ENCODE results near the gene MT1A. TPM values are rescaled to one million over a fixed set of nuclear protein-coding genes. Genes with fewer than 3 reads are reported as not detected.
A peak's percentile ranks its signal among the peaks of the same experiment; 100 is the strongest.

Gene MT1A
- total RNA-seq, 1 experiment from 2014 or later: 2.8 TPM

DNA sequence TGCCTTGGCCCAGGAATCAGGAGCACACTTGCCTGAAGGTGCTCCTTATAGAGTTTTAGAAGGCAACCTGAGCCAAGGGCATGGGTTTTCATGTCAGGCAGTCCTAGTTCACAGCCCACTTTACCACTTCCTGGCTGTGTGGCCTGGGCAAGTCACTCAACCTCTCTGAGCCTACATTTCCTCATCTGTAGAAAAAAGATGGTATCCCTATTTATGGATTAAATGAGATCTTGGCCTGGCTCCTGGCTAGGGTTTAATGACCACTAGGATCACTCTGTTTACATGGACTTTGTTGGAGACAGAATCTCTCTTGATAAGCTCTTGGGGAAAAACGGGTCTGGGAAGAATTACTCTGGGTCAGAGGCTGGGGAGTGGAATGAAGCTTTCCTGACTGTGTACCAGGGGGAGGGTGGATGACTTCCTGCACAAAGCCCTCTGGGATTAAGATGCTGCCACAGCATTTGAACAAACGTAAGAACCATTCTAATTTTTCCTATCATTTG lies 27.8 kb upstream of the MT1A start:
- Mint-ChIP-seq H3K4me3 (peak overlapping the region; percentile 79), H3K4me1 (peaks cover 48% of the 10 kb centered on the region), H3K36me3 (no peaks in the 10 kb centered on the region), H3K27ac (no peak overlapping the region), H3K27me3 (ENCODE audit: low read depth) (peaks cover 90% of the 10 kb centered on the region), H3K9me3 (no peaks in the 10 kb centered on the region)
- no peak for DNase-seq (ENCODE audit: low spot score)
- ChIA-PET CTCF (interaction anchor here (4.1 to 4.5 kb wide), 2 partner anchors 10 to 91 kb away, joined by 22 to 28 read pairs; no protein-coding TSS in a partner anchor), POLR2A (interaction anchor here (1.0 to 4.8 kb wide), 2 partner anchors 16 to 54 kb away, joined by 3 to 68 read pairs; partner anchors contain the start of gene MT1E)
- no peak for TF ChIP-seq ZNF121 (CRISPR knock-in tag; IDR thresholded peaks at IDR 0.05)
- TF ChIP-seq, protein P1, sequence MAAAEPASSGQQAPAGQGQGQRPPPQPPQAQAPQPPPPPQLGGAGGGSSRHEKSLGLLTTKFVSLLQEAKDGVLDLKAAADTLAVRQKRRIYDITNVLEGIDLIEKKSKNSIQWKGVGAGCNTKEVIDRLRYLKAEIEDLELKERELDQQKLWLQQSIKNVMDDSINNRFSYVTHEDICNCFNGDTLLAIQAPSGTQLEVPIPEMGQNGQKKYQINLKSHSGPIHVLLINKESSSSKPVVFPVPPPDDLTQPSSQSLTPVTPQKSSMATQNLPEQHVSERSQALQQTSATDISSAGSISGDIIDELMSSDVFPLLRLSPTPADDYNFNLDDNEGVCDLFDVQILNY (CRISPR knock-in tag; IDR thresholded peaks at IDR 0.05): no peak
- TF ChIP-seq, protein P2, sequence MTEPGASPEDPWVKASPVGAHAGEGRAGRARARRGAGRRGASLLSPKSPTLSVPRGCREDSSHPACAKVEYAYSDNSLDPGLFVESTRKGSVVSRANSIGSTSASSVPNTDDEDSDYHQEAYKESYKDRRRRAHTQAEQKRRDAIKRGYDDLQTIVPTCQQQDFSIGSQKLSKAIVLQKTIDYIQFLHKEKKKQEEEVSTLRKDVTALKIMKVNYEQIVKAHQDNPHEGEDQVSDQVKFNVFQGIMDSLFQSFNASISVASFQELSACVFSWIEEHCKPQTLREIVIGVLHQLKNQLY (CRISPR knock-in tag; IDR thresholded peaks at IDR 0.05): no peak
- no peak for ATAC-seq

DNA sequence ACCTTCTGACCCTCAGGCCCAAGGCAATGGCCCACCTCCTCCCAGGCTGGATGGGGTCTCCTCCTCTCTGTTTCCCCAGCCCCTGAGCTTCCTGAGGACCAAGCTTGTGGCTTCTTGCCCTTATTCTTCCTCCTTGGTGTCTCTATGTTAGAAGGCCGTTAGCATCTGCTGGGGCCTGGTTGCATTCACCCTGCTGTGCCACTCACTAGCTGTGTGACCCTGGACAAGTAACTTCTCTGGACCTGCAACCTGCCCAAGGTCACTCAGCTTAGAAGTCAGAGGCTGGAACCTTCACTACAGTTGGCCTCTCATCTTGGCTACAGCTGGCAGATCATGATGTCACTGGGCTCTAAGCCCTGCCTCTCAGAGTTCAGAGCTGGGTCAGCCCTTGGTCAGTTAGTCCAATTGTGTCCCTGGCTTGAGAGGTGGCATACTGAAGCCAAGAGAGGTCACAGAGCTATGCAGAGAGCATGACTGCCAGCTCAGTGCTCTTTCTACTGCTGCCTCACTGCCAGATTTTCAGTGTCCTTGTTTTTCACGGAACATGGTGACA lies 27.1 kb upstream of the MT1A start:
- TF ChIP-seq ZNF671 (CRISPR knock-in tag; IDR thresholded peaks at IDR 0.05): no peak
- no peak for TF ChIP-seq FOXP1 (CRISPR knock-in tag; IDR thresholded peaks at IDR 0.05; ENCODE audit: borderline replicate concordance)
- no peak for TF ChIP-seq CBFB (CRISPR knock-in tag; IDR thresholded peaks at IDR 0.05; ENCODE audit: low read depth)
- TF ChIP-seq ZNF232 (CRISPR knock-in tag; IDR thresholded peaks at IDR 0.05): no peak
- no peak for TF ChIP-seq SP1 (CRISPR knock-in tag; conservative IDR thresholded peaks at IDR 0.05)
- TF ChIP-seq, protein P3, sequence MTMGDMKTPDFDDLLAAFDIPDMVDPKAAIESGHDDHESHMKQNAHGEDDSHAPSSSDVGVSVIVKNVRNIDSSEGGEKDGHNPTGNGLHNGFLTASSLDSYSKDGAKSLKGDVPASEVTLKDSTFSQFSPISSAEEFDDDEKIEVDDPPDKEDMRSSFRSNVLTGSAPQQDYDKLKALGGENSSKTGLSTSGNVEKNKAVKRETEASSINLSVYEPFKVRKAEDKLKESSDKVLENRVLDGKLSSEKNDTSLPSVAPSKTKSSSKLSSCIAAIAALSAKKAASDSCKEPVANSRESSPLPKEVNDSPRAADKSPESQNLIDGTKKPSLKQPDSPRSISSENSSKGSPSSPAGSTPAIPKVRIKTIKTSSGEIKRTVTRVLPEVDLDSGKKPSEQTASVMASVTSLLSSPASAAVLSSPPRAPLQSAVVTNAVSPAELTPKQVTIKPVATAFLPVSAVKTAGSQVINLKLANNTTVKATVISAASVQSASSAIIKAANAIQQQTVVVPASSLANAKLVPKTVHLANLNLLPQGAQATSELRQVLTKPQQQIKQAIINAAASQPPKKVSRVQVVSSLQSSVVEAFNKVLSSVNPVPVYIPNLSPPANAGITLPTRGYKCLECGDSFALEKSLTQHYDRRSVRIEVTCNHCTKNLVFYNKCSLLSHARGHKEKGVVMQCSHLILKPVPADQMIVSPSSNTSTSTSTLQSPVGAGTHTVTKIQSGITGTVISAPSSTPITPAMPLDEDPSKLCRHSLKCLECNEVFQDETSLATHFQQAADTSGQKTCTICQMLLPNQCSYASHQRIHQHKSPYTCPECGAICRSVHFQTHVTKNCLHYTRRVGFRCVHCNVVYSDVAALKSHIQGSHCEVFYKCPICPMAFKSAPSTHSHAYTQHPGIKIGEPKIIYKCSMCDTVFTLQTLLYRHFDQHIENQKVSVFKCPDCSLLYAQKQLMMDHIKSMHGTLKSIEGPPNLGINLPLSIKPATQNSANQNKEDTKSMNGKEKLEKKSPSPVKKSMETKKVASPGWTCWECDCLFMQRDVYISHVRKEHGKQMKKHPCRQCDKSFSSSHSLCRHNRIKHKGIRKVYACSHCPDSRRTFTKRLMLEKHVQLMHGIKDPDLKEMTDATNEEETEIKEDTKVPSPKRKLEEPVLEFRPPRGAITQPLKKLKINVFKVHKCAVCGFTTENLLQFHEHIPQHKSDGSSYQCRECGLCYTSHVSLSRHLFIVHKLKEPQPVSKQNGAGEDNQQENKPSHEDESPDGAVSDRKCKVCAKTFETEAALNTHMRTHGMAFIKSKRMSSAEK (CRISPR knock-in tag; IDR thresholded peaks at IDR 0.05; ENCODE audit: borderline replicate concordance): no peak
- Mint-ChIP-seq H3K4me3 (no peak overlapping the region), H3K27me3 (ENCODE audit: low read depth) (peaks cover 92% of the 10 kb centered on the region), H3K27ac (no peak overlapping the region), H3K4me1 (peaks cover 48% of the 10 kb centered on the region), H3K9me3 (no peaks in the 10 kb centered on the region), H3K36me3 (no peaks in the 10 kb centered on the region)
- CTCF ChIA-PET: interaction anchor here (1.0 to 4.5 kb wide), 3 partner anchors 10 to 91 kb away, joined by 3 to 28 read pairs (median 22); no protein-coding TSS in a partner anchor
- no peak for DNase-seq (ENCODE audit: low spot score)
- POLR2A ChIA-PET: interaction anchor here (1.0 to 4.8 kb wide), 2 partner anchors 15 to 53 kb away, joined by 3 to 68 read pairs; partner anchors contain the start of gene MT1E
- ATAC-seq: no peak

DNA sequence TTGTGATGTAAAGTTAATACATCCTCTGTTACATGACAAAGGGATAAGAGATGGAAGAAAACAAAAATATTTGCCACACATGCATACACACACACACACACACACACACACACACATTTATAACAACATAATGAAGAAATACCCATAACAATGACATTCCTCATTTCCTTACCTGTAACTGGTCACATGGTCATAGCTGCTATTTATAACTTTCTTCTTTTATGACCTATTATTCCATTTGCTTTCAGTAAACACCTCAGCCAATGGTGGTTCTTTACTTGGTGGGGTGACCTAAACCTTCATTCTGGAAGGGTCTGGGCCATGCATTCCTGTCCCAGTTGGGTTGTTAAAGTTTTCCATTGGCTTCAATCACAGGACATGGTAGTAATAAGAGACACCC lies 24.8 kb upstream of the MT1A start:
- ChIA-PET POLR2A (no interaction called here), CTCF (interaction anchor here (1.6 kb wide), 1 partner anchor 10 kb away, joined by 6 read pairs; no protein-coding TSS in a partner anchor)
- Mint-ChIP-seq H3K36me3 (no peaks in the 10 kb centered on the region), H3K4me3 (no peak overlapping the region), H3K27ac (no peak overlapping the region), H3K27me3 (ENCODE audit: low read depth) (peaks cover 93% of the 10 kb centered on the region), H3K4me1 (peaks cover 48% of the 10 kb centered on the region), H3K9me3 (no peaks in the 10 kb centered on the region)
- ATAC-seq (no peak), DNase-seq (ENCODE audit: low spot score) (no peak)
- TF ChIP-seq, protein P4, sequence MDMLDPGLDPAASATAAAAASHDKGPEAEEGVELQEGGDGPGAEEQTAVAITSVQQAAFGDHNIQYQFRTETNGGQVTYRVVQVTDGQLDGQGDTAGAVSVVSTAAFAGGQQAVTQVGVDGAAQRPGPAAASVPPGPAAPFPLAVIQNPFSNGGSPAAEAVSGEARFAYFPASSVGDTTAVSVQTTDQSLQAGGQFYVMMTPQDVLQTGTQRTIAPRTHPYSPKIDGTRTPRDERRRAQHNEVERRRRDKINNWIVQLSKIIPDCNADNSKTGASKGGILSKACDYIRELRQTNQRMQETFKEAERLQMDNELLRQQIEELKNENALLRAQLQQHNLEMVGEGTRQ (CRISPR knock-in tag; IDR thresholded peaks at IDR 0.05): no peak
- TF ChIP-seq ESRRA (CRISPR knock-in tag; IDR thresholded peaks at IDR 0.05; ENCODE audit: borderline replicate concordance) (no peak), RORB (CRISPR knock-in tag; IDR thresholded peaks at IDR 0.05) (no peak), JAZF1 (CRISPR knock-in tag; IDR thresholded peaks at IDR 0.05) (no peak), TP53 (CRISPR knock-in tag; IDR thresholded peaks at IDR 0.05) (no peak), KAT7 (CRISPR knock-in tag; IDR thresholded peaks at IDR 0.05; ENCODE audit: borderline replicate concordance) (no peak), ZNF423 (CRISPR knock-in tag; IDR thresholded peaks at IDR 0.05) (no peak)
- TF ChIP-seq, protein P5, sequence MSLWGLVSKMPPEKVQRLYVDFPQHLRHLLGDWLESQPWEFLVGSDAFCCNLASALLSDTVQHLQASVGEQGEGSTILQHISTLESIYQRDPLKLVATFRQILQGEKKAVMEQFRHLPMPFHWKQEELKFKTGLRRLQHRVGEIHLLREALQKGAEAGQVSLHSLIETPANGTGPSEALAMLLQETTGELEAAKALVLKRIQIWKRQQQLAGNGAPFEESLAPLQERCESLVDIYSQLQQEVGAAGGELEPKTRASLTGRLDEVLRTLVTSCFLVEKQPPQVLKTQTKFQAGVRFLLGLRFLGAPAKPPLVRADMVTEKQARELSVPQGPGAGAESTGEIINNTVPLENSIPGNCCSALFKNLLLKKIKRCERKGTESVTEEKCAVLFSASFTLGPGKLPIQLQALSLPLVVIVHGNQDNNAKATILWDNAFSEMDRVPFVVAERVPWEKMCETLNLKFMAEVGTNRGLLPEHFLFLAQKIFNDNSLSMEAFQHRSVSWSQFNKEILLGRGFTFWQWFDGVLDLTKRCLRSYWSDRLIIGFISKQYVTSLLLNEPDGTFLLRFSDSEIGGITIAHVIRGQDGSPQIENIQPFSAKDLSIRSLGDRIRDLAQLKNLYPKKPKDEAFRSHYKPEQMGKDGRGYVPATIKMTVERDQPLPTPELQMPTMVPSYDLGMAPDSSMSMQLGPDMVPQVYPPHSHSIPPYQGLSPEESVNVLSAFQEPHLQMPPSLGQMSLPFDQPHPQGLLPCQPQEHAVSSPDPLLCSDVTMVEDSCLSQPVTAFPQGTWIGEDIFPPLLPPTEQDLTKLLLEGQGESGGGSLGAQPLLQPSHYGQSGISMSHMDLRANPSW (CRISPR knock-in tag; conservative IDR thresholded peaks at IDR 0.05; ENCODE audit: low read depth): no peak
- TF ChIP-seq, protein P1 (CRISPR knock-in tag; IDR thresholded peaks at IDR 0.05): no peak
